HepG2 (cell line): Measurements from ENCODE around the gene FPGS. TPM values are rescaled to one million over a fixed set of nuclear protein-coding genes. Genes with fewer than 3 reads are reported as not detected.

ENCODE experiments used
- ARID3A ChIP-seq: IDR thresholded peaks from 2 replicates; pipeline ENCODE4 v1.6.1; 2012; ENCODE audit warnings: low read depth, low read length, improper control_type of control experiment
- DRAP1 ChIP-seq: IDR thresholded peaks from 2 replicates; pipeline ENCODE4 v1.6.1; 2016; ENCODE audit warnings: missing genetic modification reagents, missing compliant biosample characterization
- MYNN ChIP-seq: sonication (generic); formaldehyde crosslinking; IDR thresholded peaks from 2 replicates; pipeline ENCODE4 v1.4.0; 2020; ENCODE audit warnings: mild to moderate bottlenecking, low read depth, missing genetic modification reagents
- NAIF1 ChIP-seq: sonication (generic); formaldehyde crosslinking; IDR thresholded peaks from 2 replicates; pipeline ENCODE4 v1.5.0; 2020; ENCODE audit warnings: mild to moderate bottlenecking, missing genetic modification reagents, borderline replicate concordance
- NFYC ChIP-seq: IDR thresholded peaks from 2 replicates; pipeline ENCODE4 v1.6.1; 2016; ENCODE audit warnings: missing genetic modification reagents, missing compliant biosample characterization
- RARA ChIP-seq: IDR thresholded peaks from 2 replicates; pipeline ENCODE4 v1.6.1; 2016; ENCODE audit warnings: missing genetic modification reagents, missing compliant biosample characterization
- RELA ChIP-seq: sonication (generic); formaldehyde crosslinking; IDR thresholded peaks from 2 replicates; pipeline ENCODE4 v1.4.0; 2020; ENCODE audit warnings: missing genetic modification reagents
- SIX1 ChIP-seq: sonication (generic); formaldehyde crosslinking; IDR thresholded peaks from 2 replicates; pipeline ENCODE4 v1.4.0; 2020; ENCODE audit warnings: missing genetic modification reagents, borderline replicate concordance
- SPEN ChIP-seq: sonication (generic); formaldehyde crosslinking; IDR thresholded peaks from 2 replicates; pipeline ENCODE4 v1.5.1; 2020; ENCODE audit warnings: low read depth, mild to moderate bottlenecking, missing genetic modification reagents
- STAT5B ChIP-seq: sonication (generic); formaldehyde crosslinking; IDR thresholded peaks from 2 replicates; pipeline ENCODE4 v1.4.0; 2020; ENCODE audit warnings: missing genetic modification reagents
- TEAD3 ChIP-seq: optimal IDR thresholded peaks from 2 replicates; pipeline ENCODE3; 2016; ENCODE audit warnings: borderline replicate concordance
- ZBTB40 ChIP-seq, 2 experiments: fragments of 450-650 bp in 1 of 2; sonication (generic) in 1 of 2; formaldehyde crosslinking in 1 of 2; IDR thresholded peaks; 2 replicates each; pipeline versions ENCODE4 v1.6.1 to v1.8.0; 2016 to 2022; ENCODE audit warnings: antibody characterized with exemption in 1 of 2, mild to moderate bottlenecking in 1 of 2, missing genetic modification reagents in 1 of 2
- ZNF24 ChIP-seq: fragments of 450-650 bp; IDR thresholded peaks from 2 replicates; pipeline ENCODE4 v1.6.1; 2017; ENCODE audit warnings: antibody characterized with exemption, mild to moderate bottlenecking
- ZNF263 ChIP-seq: sonication (generic); formaldehyde crosslinking; IDR thresholded peaks from 2 replicates; pipeline ENCODE4 v1.4.0; 2020; ENCODE audit warnings: missing genetic modification reagents
- ZNF557 ChIP-seq: sonication (generic); formaldehyde crosslinking; IDR thresholded peaks from 2 replicates; pipeline ENCODE4 v1.4.0; 2020; ENCODE audit warnings: missing genetic modification reagents
- ZNF678 ChIP-seq: sonication (generic); formaldehyde crosslinking; IDR thresholded peaks from 2 replicates; pipeline ENCODE4 v1.4.0; 2020; ENCODE audit warnings: mild to moderate bottlenecking, missing genetic modification reagents
- ZNF891 ChIP-seq: sonication (generic); formaldehyde crosslinking; IDR thresholded peaks from 2 replicates; pipeline ENCODE4 v1.5.0; 2020; ENCODE audit warnings: mild to moderate bottlenecking, missing genetic modification reagents
- polyA plus RNA-seq, 8 experiments: library from polyadenylated mRNA; depleted of rRNA in 3 of 8; stranded (reverse) in 7 of 8; unstranded in 1 of 8; fragments of >200 nt; fragmentation: Illumina TruSeq in 4 of 8; extraction: Trizol in 4 of 8; gene quantifications; 2 replicates each; pipeline versions ENCODE4 v1.2.1 to v1.2.3, GENCODE V29; 2011 to 2016; ENCODE audit warnings: low read depth in 4 of 8, missing spikeins in 1 of 8, mixed read lengths in 1 of 8; ENCODE audit not compliant: insufficient read depth in 1 of 8
- total RNA-seq, 5 experiments: library from RNA; depleted of rRNA; stranded (reverse); fragments of >200 nt; fragmentation: Illumina TruSeq; extraction: Trizol; gene quantifications; 2 replicates each; pipeline ENCODE4 v1.2.3, GENCODE V29; 2016; ENCODE audit warnings: low read depth in 1 of 5
- TF ChIP-seq, protein P1 (sequence below): sonication (generic); formaldehyde crosslinking; IDR thresholded peaks from 2 replicates; pipeline ENCODE4 v1.4.0; 2020; ENCODE audit warnings: missing genetic modification reagents

FPGS gene
- total and polyA plus RNA-seq, 2 of the 13 experiments (the other 11 are each of a cell fraction or from before 2014, with no cell fraction given): 35.6 to 36.8 TPM

DNA sequence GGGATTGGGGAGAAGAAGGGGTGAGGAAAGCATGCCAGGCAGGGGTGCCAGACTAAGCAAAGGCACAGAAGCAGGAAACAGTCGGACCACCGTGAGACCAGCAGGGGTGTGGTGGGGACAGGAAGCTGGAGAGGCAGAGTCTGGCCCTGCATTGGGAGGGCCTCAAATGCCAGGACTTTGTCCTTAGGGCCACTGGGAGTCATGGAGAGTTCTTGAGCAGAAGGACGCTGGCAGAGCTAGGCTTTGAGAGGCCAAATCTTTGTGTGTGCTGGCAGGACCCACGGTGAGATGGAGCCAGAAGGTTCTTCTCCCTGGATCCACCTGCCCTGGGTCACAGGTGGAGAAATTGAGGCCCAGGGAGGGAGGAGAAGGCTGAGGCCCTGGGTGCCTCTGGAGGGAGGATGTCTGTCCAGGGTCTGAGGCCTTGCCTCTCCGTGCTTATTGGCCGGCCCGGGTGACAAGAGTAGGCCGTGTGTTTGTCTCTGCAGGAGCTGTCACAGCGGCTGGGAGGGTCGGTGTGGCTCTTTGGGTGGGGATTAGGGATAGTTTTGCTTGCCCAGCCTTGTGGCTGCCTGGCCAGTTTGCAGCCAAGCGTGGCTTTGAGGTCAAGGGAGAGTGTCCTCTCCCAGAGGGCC, 53.5 kb downstream of the FPGS start (continued):
- TF ChIP-seq NAIF1 (no peak), SPEN (peak; percentile 12; the same call in 1 of the 2 replicates), ZNF557 (CRISPR knock-in tag) (no peak), SIX1 (CRISPR knock-in tag) (no peak), STAT5B (CRISPR knock-in tag) (no peak), ZNF678 (no peak), RARA (CRISPR knock-in tag) (0 out of 2 replicates have a peak, but pooled peaks have one; percentile 16), ZNF891 (CRISPR knock-in tag) (no peak), ZNF263 (CRISPR knock-in tag) (no peak), TEAD3 (CRISPR knock-in tag) (peak; percentile 17), NFYC (CRISPR knock-in tag) (no peak), ARID3A (no peak), ZBTB40 (IDR thresholded peaks at IDR 0.05) (no peak), ZBTB40 (CRISPR knock-in tag; IDR thresholded peaks at IDR 0.05) (no peak), ZNF24 (no peak), RELA (no peak), MYNN (no peak), DRAP1 (CRISPR knock-in tag) (no peak)
- TF ChIP-seq, protein P1, sequence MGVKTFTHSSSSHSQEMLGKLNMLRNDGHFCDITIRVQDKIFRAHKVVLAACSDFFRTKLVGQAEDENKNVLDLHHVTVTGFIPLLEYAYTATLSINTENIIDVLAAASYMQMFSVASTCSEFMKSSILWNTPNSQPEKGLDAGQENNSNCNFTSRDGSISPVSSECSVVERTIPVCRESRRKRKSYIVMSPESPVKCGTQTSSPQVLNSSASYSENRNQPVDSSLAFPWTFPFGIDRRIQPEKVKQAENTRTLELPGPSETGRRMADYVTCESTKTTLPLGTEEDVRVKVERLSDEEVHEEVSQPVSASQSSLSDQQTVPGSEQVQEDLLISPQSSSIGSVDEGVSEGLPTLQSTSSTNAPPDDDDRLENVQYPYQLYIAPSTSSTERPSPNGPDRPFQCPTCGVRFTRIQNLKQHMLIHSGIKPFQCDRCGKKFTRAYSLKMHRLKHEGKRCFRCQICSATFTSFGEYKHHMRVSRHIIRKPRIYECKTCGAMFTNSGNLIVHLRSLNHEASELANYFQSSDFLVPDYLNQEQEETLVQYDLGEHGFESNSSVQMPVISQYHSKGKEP: no peak
